Thymus (tissue), 11 donors: ENCODE results near the gene PRIM1. TPM values are rescaled to one million over a fixed set of nuclear protein-coding genes. Genes with fewer than 3 reads are reported as not detected.
"Not testable (repeated sequence)": the region's sequence is repeated elsewhere in the genome, so short reads cannot be mapped to it uniquely, and the experiment has no call there.

Experiments
- DNase-seq, 9 donors: peaks; one replicate each; pipeline ENCODE4 v3.0.0-alpha.2; 2013; ENCODE audit warnings: low spot score in 9 of 9, low read depth in 6 of 9, missing footprints in 1 of 9
- H3K27ac ChIP-seq, 2 donors: one replicate each; pipeline ENCODE4 v1.5.1; 2013; ENCODE audit warnings: control low read depth in 1 of 2, low read depth in 1 of 2, low read length in 1 of 2, mild to moderate bottlenecking in 1 of 2, moderate library complexity in 1 of 2
- H3K27me3 ChIP-seq, 2 donors: one replicate each; pipeline ENCODE4 v1.5.1; 2013; ENCODE audit warnings: low read length in 1 of 2; ENCODE audit not compliant: control insufficient read depth in 2 of 2, insufficient read depth in 1 of 2
- H3K36me3 ChIP-seq, 2 donors: one replicate each; pipeline ENCODE4 v1.5.1; 2013; ENCODE audit warnings: low read length in 1 of 2, mild to moderate bottlenecking in 1 of 2, moderate library complexity in 1 of 2; ENCODE audit not compliant: control insufficient read depth in 2 of 2, insufficient read depth in 2 of 2
- H3K4me1 ChIP-seq, 2 donors: one replicate each; pipeline ENCODE4 v1.5.1; 2013; ENCODE audit warnings: low read length in 2 of 2; ENCODE audit not compliant: control insufficient read depth in 2 of 2, insufficient read depth in 2 of 2
- H3K4me3 ChIP-seq, 2 donors: one replicate each; pipeline ENCODE4 v1.5.1; 2013; ENCODE audit warnings: low read length in 2 of 2, control low read depth in 1 of 2, mild to moderate bottlenecking in 1 of 2
- H3K9me3 ChIP-seq, 2 donors: one replicate each; pipeline ENCODE4 v1.5.1; 2013; ENCODE audit warnings: low read length in 1 of 2, mild to moderate bottlenecking in 1 of 2; ENCODE audit not compliant: control insufficient read depth in 2 of 2, insufficient read depth in 1 of 2
- WGBS: extraction: QIAGEN DNeasy Blood & Tissue Kit; methylation state at CpG from one replicate; pipeline ENCODE4 v1.1.7; 2013; 5-methylcytosine and 5-hydroxymethylcytosine counted together
- polyA plus RNA-seq: library from polyadenylated mRNA; stranded (reverse); fragments of 200-250 nt; gene quantifications from one replicate; pipeline ENCODE4 v1.2.3, GENCODE V29; 2013
- total RNA-seq: library from RNA; stranded (reverse); fragments of 120-200 nt; gene quantifications from one replicate; pipeline ENCODE4 v1.2.4, GENCODE V29; 2013
- donor health status: healthy.

The PRIM1 gene
- total and polyA plus RNA-seq, 2 donors, result 6.9 to 37.6 TPM

- H3K27ac ChIP-seq, result no peak overlapping the region
- H3K27me3 ChIP-seq, result no peaks in the 10 kb centered on the region
- no peak for DNase-seq
- 94% methylated on average over 1 of the region's 1 CpG for WGBS
- H3K9me3 ChIP-seq, result no peaks in the 10 kb centered on the region
- H3K4me1 ChIP-seq, result peaks cover 2 to 12% of the 10 kb centered on the region in 2 donors
- H3K4me3 ChIP-seq, result no peak overlapping the region
- H3K36me3 ChIP-seq, result peaks cover 0 to 11% of the 10 kb centered on the region in 2 donors
These were observed 1.4 kb upstream of the PRIM1 start for GRCh38 chr12:56753566-56753965.

- H3K36me3 ChIP-seq, result peaks cover 3 to 29% of the 10 kb centered on the region in 2 donors
- H3K9me3 ChIP-seq, H3K4me3 ChIP-seq, H3K27me3 ChIP-seq, H3K4me1 ChIP-seq, DNase-seq, H3K27ac ChIP-seq: not testable (repeated sequence)
- 91% methylated on average over 13 of the region's 13 CpGs for WGBS
These were observed 1.5 kb downstream of the PRIM1 start for GRCh38 chr12:56750596-56750995.

GRCh38 chr12:56749853-56750252 is 2.3 kb downstream of the PRIM1 start:
- peak overlapping the region in 1 of 2 donors; percentile 4 for H3K27ac ChIP-seq

GRCh38 chr12:56749359-56749758 is 2.8 kb downstream of the PRIM1 start:
- Histone ChIP-seq H3K27me3 (no peaks in the 10 kb centered on the region), H3K4me1 (peaks cover 2 to 10% of the 10 kb centered on the region in 2 donors)
- WGBS, result 28% methylated on average over 2 of the region's 2 CpGs

More at GRCh38 chr12:56749853-56750252, 2.3 kb downstream of the PRIM1 start:
- DNase-seq, result no peak
- Histone ChIP-seq H3K27me3 (no peaks in the 10 kb centered on the region), H3K36me3 (peaks cover 6 to 36% of the 10 kb centered on the region in 2 donors), H3K9me3 (no peaks in the 10 kb centered on the region), H3K4me3 (no peak overlapping the region), H3K4me1 (peaks cover 2 to 10% of the 10 kb centered on the region in 2 donors)

GRCh38 chr12:56728139-56728861 is 23.8 kb downstream of the PRIM1 start:
- no peak overlapping the region for H3K4me3 ChIP-seq
- WGBS, result 98% methylated on average over 11 of the region's 11 CpGs
- no peak for DNase-seq

More at GRCh38 chr12:56749359-56749758, 2.8 kb downstream of the PRIM1 start:
- Histone ChIP-seq H3K27ac (peak overlapping the region in 1 of 2 donors; percentile 4), H3K4me3 (no peak overlapping the region), H3K9me3 (no peaks in the 10 kb centered on the region), H3K36me3 (peaks cover 6 to 41% of the 10 kb centered on the region in 2 donors)
- DNase-seq, result no peak

GRCh38 chr12:56726196-56726675 is 25.9 kb downstream of the PRIM1 start:
- H3K9me3 ChIP-seq, DNase-seq, H3K27me3 ChIP-seq: not testable (repeated sequence)
- Histone ChIP-seq H3K4me1 (peaks cover 18 to 26% of the 10 kb centered on the region in 2 donors), H3K36me3 (peaks cover 14 to 29% of the 10 kb centered on the region in 2 donors), H3K4me3 (peak overlapping the region in 1 of 2 donors; percentile 78), H3K27ac (peak overlapping the region in 1 of 2 donors; percentile 98)
- WGBS, result 98% methylated on average over 15 of the region's 15 CpGs

More at GRCh38 chr12:56728139-56728861, 23.8 kb downstream of the PRIM1 start:
- Histone ChIP-seq H3K27me3 (no peaks in the 10 kb centered on the region), H3K27ac (no peak overlapping the region), H3K36me3 (peaks cover 6 to 32% of the 10 kb centered on the region in 2 donors), H3K9me3 (no peaks in the 10 kb centered on the region), H3K4me1 (peaks cover 4 to 11% of the 10 kb centered on the region in 2 donors)

GRCh38 chr12:56725723-56726102 is 26.4 kb downstream of the PRIM1 start:
- H3K4me3 ChIP-seq, result peak overlapping the region; percentile 78 to 92
- H3K4me1 ChIP-seq, result peaks cover 23 to 31% of the 10 kb centered on the region in 2 donors
- H3K27ac ChIP-seq, result peak overlapping the region; percentile 98
- no peaks in the 10 kb centered on the region for H3K9me3 ChIP-seq
- no peaks in the 10 kb centered on the region for H3K27me3 ChIP-seq
- H3K36me3 ChIP-seq, result peaks cover 19 to 29% of the 10 kb centered on the region in 2 donors
- DNase-seq, result no peak
- WGBS, result 45% methylated on average over 7 of the region's 7 CpGs

GRCh38 chr12:56724972-56725722 is 27.0 kb downstream of the PRIM1 start, which contains the start of gene NACA:
TSS of gene NACA (minus strand) at chr12:56725299. CDS start at chr12:56724521, 778 bp downstream.
- H3K4me1 ChIP-seq, result peaks cover 29 to 37% of the 10 kb centered on the region in 2 donors
- H3K36me3 ChIP-seq, result peaks cover 24 to 34% of the 10 kb centered on the region in 2 donors
- no peaks in the 10 kb centered on the region for H3K27me3 ChIP-seq
- peak within 1 kb of the TSS; percentile 98 for H3K27ac ChIP-seq
- DNase-seq, result peak; percentile 92 to 98 (median 95)
- no peaks in the 10 kb centered on the region for H3K9me3 ChIP-seq
- peak within 1 kb of the TSS; percentile 78 to 92 for H3K4me3 ChIP-seq
- WGBS, result under 1% methylated on average over 46 of the region's 46 CpGs

- H3K4me1 ChIP-seq, result peaks cover 29 to 42% of the 10 kb centered on the region in 2 donors
- WGBS, result under 1% methylated on average over 9 of the region's 9 CpGs
These were observed 27.5 kb downstream of the PRIM1 start for GRCh38 chr12:56724701-56724971.

More at GRCh38 chr12:56724701-56724971, 27.5 kb downstream of the PRIM1 start:
- no peak for DNase-seq
- peaks cover 26 to 35% of the 10 kb centered on the region in 2 donors for H3K36me3 ChIP-seq
- H3K4me3 ChIP-seq, result peak overlapping the region; percentile 78 to 92
- peak overlapping the region; percentile 98 for H3K27ac ChIP-seq
- H3K27me3 ChIP-seq, result no peaks in the 10 kb centered on the region
- H3K9me3 ChIP-seq, result no peaks in the 10 kb centered on the region
